H1 (cell line): ENCODE measurements around the gene NXPH4.
A peak's percentile ranks its signal among the peaks of the same experiment; 100 is the strongest.

ENCODE experiments used
- BACH1 ChIP-seq: IDR thresholded peaks from 2 replicates; pipeline ENCODE4 v1.6.1; 2012; ENCODE audit warnings: low read length, improper control_type of control experiment
- EZH2 ChIP-seq: fragments of 200-600 bp; sonication (generic); IDR thresholded peaks from 2 replicates; pipeline ENCODE4 v1.7.1; 2012; ENCODE audit warnings: low read depth, mild to moderate bottlenecking, moderate library complexity, low read length, inconsistent platforms; ENCODE audit not compliant: severe bottlenecking
- RFX5 ChIP-seq: IDR thresholded peaks from 2 replicates; pipeline ENCODE4 v1.6.1; 2011; ENCODE audit warnings: low read depth, low read length, improper control_type of control experiment, borderline replicate concordance
- TF ChIP-seq, protein P1 (sequence below), 3 experiments: IDR thresholded peaks; 1 replicate in 2 of 3; 2 replicates in 1 of 3; pipeline versions ENCODE4 v1.5.1 to v1.6.1; 2011; ENCODE audit warnings: low read length in 3 of 3, mild to moderate bottlenecking in 3 of 3, inconsistent platforms in 2 of 3, low read depth in 1 of 3, moderate library complexity in 1 of 3; ENCODE audit not compliant: insufficient read depth in 1 of 3; ENCODE audit errors: control extremely low read depth in 1 of 3

DNA sequence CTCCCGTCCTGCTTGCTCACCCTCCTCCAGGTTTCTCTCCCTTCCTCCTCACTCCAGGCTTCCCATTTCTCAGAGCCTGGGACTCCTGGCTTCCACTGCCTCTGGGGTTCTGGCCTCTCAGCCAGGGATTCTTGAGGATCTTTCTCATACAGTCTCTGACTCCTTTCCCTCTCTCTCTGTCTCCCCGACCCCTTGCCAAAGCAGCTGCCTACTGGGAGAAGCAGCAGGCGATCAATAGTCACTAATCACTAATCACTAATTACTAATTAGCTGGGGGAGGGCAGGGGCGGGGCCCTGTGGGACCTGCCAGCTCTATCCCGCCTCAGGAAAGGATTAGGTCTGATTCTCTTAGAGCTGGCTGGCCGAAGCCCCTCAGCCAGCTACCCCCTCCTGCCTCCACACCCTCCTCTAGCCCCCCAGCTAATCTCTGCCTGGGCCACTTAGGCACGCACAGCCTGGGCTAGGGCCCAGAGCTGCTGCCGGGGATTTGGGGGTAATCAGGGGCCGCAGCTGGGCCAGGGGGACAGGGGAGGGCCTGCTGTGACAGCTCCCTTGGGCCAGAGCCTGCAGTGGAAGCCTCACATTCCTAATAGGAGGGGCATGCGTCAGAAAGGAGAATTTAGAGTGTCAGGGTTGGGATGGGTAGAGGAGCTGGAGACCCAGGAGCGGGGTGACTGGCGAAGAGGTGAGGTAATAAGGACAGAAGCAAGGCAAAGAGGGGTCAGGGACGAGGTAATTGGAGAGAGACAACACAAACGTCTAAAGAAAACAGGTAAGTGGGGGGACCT is 2.8 kb downstream of the NXPH4 start:
- TF ChIP-seq EZH2: peak; percentile 78
- TF ChIP-seq RFX5: no peak
- TF ChIP-seq, protein P1, sequence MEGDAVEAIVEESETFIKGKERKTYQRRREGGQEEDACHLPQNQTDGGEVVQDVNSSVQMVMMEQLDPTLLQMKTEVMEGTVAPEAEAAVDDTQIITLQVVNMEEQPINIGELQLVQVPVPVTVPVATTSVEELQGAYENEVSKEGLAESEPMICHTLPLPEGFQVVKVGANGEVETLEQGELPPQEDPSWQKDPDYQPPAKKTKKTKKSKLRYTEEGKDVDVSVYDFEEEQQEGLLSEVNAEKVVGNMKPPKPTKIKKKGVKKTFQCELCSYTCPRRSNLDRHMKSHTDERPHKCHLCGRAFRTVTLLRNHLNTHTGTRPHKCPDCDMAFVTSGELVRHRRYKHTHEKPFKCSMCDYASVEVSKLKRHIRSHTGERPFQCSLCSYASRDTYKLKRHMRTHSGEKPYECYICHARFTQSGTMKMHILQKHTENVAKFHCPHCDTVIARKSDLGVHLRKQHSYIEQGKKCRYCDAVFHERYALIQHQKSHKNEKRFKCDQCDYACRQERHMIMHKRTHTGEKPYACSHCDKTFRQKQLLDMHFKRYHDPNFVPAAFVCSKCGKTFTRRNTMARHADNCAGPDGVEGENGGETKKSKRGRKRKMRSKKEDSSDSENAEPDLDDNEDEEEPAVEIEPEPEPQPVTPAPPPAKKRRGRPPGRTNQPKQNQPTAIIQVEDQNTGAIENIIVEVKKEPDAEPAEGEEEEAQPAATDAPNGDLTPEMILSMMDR (IDR thresholded peaks at IDR 0.05; ENCODE audit: control extremely low read depth in 1 of 3, insufficient read depth in 1 of 3, low read depth in 1 of 3, low read length in 3 of 3): no peak
- TF ChIP-seq BACH1: no peak
